Astrocyte (in vitro differentiated cells and primary cell): ENCODE results near the gene ZFR2. TPM values are rescaled to one million over a fixed set of nuclear protein-coding genes. Genes with fewer than 3 reads are reported as not detected.

Experiments used
- DNase-seq: peaks from one replicate; pipeline ENCODE4 v3.0.0-alpha.2; 2010; ENCODE audit warnings: low read depth
- FAIRE-seq: peaks from 2 replicates; lab custom pipeline; 2011; peaks lifted over from hg19 to GRCh38; lab: Jason Lieb, UNC
- H2AFZ ChIP-seq: 2 replicates; pipeline ENCODE4 v1.6.0; 2012; ENCODE audit warnings: low read depth, low read length, inconsistent platforms
- H3K27ac ChIP-seq: 2 replicates; pipeline ENCODE4 v1.5.1; 2011; ENCODE audit warnings: low read depth, low read length, inconsistent platforms
- H3K27me3 ChIP-seq: 2 replicates; pipeline ENCODE4 v1.6.0; 2011; ENCODE audit warnings: low read length, inconsistent platforms; ENCODE audit not compliant: insufficient read depth
- H3K36me3 ChIP-seq: 2 replicates; pipeline ENCODE4 v1.5.1; 2011; ENCODE audit warnings: low read length, inconsistent platforms; ENCODE audit not compliant: insufficient read depth
- H3K4me1 ChIP-seq: 2 replicates; pipeline ENCODE4 v1.5.1; 2011; ENCODE audit warnings: low read length, inconsistent platforms; ENCODE audit not compliant: insufficient read depth
- H3K4me2 ChIP-seq: 2 replicates; pipeline ENCODE4 v1.6.0; 2012; ENCODE audit warnings: low read length, inconsistent platforms
- H3K4me3 ChIP-seq: 2 replicates; pipeline ENCODE4 v1.5.1; 2011; ENCODE audit warnings: low read depth, mild to moderate bottlenecking, low read length, inconsistent platforms; ENCODE audit not compliant: insufficient read depth
- H3K79me2 ChIP-seq: 2 replicates; pipeline ENCODE4 v1.6.0; 2012; ENCODE audit warnings: mild to moderate bottlenecking, low read length, inconsistent platforms; ENCODE audit not compliant: insufficient read depth
- H3K9ac ChIP-seq: 2 replicates; pipeline ENCODE4 v1.6.0; 2012; ENCODE audit warnings: mild to moderate bottlenecking, low read length, inconsistent platforms
- H3K9me3 ChIP-seq: 2 replicates; pipeline ENCODE4 v1.5.1; 2012; ENCODE audit warnings: low read depth, mild to moderate bottlenecking, low read length, inconsistent platforms; ENCODE audit not compliant: insufficient read depth
- H4K20me1 ChIP-seq: 2 replicates; pipeline ENCODE4 v1.6.0; 2012; ENCODE audit warnings: low read length, inconsistent platforms; ENCODE audit not compliant: insufficient read depth
- H3K27ac Mint-ChIP-seq: one replicate; pipeline ENCODE4 v1.8.0; 2021; ENCODE audit warnings: mild to moderate bottlenecking, mixed read lengths; ENCODE audit not compliant: unreplicated experiment
- H3K27me3 Mint-ChIP-seq: one replicate; pipeline ENCODE4 v1.8.0; 2021; ENCODE audit warnings: low read depth, mixed read lengths; ENCODE audit not compliant: unreplicated experiment
- H3K36me3 Mint-ChIP-seq: one replicate; pipeline ENCODE4 v1.8.0; 2021; ENCODE audit warnings: low read depth, mixed read lengths; ENCODE audit not compliant: unreplicated experiment
- H3K4me1 Mint-ChIP-seq: one replicate; pipeline ENCODE4 v1.8.0; 2021; ENCODE audit warnings: low read depth, mixed read lengths; ENCODE audit not compliant: unreplicated experiment
- H3K4me3 Mint-ChIP-seq: one replicate; pipeline ENCODE4 v1.8.0; 2021; ENCODE audit warnings: mild to moderate bottlenecking, moderate library complexity, mixed read lengths; ENCODE audit not compliant: unreplicated experiment
- H3K9me3 Mint-ChIP-seq: one replicate; pipeline ENCODE4 v1.8.0; 2021; ENCODE audit warnings: mild to moderate bottlenecking, mixed read lengths; ENCODE audit not compliant: unreplicated experiment
- EZH2 ChIP-seq: IDR thresholded peaks from 2 replicates; pipeline ENCODE4 v1.6.1; 2012; ENCODE audit warnings: mild to moderate bottlenecking, low read length, inconsistent platforms; ENCODE audit not compliant: insufficient read depth
- total RNA-seq: library from RNA; stranded (reverse); gene quantifications from 2 replicates; pipeline ENCODE4 v1.2.1, GENCODE V29; 2021
- TF ChIP-seq, protein P1 (sequence below): IDR thresholded peaks from 2 replicates; pipeline ENCODE4 v1.5.1; 2011; ENCODE audit warnings: low read depth, mild to moderate bottlenecking, inconsistent platforms, low read length, moderate library complexity; ENCODE audit not compliant: insufficient read depth

The ZFR2 gene
- total RNA-seq, 1 donor from 2014 or later, result 2.0 TPM

DNA sequence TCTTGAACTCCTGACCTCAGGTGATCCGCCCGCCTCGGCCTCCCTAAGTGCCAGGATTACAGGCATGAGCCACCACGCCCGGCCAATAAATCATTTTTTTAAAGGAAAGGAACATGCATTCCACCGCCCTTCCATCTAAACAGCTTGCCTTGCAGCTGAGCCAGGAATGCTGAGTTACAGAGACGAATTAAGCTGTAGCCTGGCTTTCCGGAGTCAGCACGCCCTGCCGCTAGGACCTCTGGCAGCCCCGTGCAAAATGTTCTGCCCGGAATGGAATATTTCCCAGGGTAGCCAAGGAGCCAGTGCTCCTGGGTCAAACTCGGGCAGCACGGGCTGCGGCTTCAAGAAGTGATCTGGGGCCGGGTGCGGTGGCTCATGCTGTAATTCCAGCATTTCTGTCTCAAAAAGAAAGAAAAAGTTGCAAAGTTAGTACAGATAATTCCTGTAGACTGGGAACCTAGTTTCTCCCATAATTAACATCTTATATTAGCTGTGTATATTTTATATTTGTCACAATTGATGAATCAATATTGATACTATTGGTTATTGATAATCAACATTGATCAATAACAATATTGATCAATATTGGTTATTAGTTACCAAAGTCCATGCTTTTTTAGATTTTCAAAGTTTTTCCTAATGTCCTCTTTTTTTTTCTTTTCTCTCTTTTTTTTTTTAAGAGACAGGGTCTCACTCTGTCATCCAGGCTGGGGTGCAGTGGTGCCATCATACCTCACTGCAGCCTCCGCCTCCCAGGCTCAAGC is 30.9 kb upstream of the ZFR2 start:
- no peak for DNase-seq

DNA sequence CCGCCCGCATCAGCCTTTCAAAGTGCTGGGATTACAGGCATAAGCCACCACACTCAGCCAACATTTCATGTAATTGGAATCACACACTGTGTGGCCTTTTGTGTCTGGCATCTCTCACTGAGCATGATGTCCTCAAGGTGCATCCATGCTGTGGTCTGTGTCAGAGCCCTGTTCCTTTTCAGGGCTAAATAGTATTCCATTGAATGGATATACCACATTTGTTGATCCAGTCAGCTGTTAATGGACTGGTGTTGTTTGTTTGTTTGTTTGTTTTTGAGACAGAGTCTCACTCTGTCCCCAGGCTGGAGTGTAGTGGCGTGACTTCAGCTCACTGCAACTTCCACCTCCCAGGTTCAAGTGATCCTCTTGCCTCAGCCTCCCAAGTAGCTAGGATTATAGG is 29.6 kb upstream of the ZFR2 start:
- TF ChIP-seq EZH2, result no peak
- TF ChIP-seq, protein P1, sequence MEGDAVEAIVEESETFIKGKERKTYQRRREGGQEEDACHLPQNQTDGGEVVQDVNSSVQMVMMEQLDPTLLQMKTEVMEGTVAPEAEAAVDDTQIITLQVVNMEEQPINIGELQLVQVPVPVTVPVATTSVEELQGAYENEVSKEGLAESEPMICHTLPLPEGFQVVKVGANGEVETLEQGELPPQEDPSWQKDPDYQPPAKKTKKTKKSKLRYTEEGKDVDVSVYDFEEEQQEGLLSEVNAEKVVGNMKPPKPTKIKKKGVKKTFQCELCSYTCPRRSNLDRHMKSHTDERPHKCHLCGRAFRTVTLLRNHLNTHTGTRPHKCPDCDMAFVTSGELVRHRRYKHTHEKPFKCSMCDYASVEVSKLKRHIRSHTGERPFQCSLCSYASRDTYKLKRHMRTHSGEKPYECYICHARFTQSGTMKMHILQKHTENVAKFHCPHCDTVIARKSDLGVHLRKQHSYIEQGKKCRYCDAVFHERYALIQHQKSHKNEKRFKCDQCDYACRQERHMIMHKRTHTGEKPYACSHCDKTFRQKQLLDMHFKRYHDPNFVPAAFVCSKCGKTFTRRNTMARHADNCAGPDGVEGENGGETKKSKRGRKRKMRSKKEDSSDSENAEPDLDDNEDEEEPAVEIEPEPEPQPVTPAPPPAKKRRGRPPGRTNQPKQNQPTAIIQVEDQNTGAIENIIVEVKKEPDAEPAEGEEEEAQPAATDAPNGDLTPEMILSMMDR, result no peak
- H3K79me2 ChIP-seq, result no peaks in the 10 kb centered on the region
- H3K4me1 Mint-ChIP-seq, result no peaks in the 10 kb centered on the region
- no peak overlapping the region for H3K4me3 Mint-ChIP-seq
- DNase-seq, result no peak
- no peak overlapping the region for H3K9ac ChIP-seq
- no peak overlapping the region for H2AFZ ChIP-seq
- H3K4me3 ChIP-seq, result no peak overlapping the region
- H3K27ac Mint-ChIP-seq, result no peak overlapping the region
- no peaks in the 10 kb centered on the region for H3K4me1 ChIP-seq
- no peaks in the 10 kb centered on the region for H3K27me3 ChIP-seq
- no peaks in the 10 kb centered on the region for H3K9me3 Mint-ChIP-seq
- H3K27ac ChIP-seq, result no peak overlapping the region
- no peak for FAIRE-seq
- no peaks in the 10 kb centered on the region for H3K36me3 Mint-ChIP-seq
- peaks cover 3% of the 10 kb centered on the region for H3K27me3 Mint-ChIP-seq
- no peaks in the 10 kb centered on the region for H3K9me3 ChIP-seq
- no peak overlapping the region for H3K4me2 ChIP-seq
- H4K20me1 ChIP-seq, result no peaks in the 10 kb centered on the region
- H3K36me3 ChIP-seq, result no peaks in the 10 kb centered on the region

More for the DNA sequence above, 30.9 kb upstream of the ZFR2 start:
- FAIRE-seq, result no peak
- no peak overlapping the region for H3K27ac Mint-ChIP-seq
- Histone ChIP-seq H3K27ac (no peak overlapping the region), H3K9ac (no peak overlapping the region), H4K20me1 (no peaks in the 10 kb centered on the region), H3K36me3 (no peaks in the 10 kb centered on the region), H3K9me3 (no peaks in the 10 kb centered on the region), H3K27me3 (no peaks in the 10 kb centered on the region), H3K79me2 (no peaks in the 10 kb centered on the region), H3K4me1 (no peaks in the 10 kb centered on the region), H2AFZ (no peak overlapping the region), H3K4me3 (no peak overlapping the region), H3K4me2 (no peak overlapping the region)
- no peaks in the 10 kb centered on the region for H3K9me3 Mint-ChIP-seq
- no peaks in the 10 kb centered on the region for H3K36me3 Mint-ChIP-seq
- TF ChIP-seq EZH2, result no peak
- TF ChIP-seq, protein P1, result no peak
- peaks cover 3% of the 10 kb centered on the region for H3K27me3 Mint-ChIP-seq
- H3K4me3 Mint-ChIP-seq, result no peak overlapping the region
- no peaks in the 10 kb centered on the region for H3K4me1 Mint-ChIP-seq

DNA sequence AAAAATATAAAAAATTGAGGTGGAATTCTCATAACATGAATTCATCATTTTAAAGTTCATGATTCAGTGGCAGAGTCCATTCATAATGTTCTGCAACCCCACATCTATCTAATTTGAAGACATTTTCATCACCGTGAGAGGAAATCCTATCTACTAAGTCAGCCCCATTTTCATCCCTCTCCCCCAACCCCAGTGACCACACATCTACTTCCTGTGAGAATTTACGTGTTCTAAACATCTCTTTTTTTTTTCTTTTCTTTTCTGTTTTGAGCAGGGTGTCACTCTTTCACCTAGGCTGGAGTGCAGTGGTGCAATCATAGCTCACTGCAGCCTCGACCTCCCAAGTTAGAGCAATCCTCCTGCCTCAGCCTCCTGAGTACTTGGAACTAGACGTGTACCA is 29.1 kb upstream of the ZFR2 start:
- H3K9me3 Mint-ChIP-seq, result no peaks in the 10 kb centered on the region
- TF ChIP-seq, protein P1, result no peak
- TF ChIP-seq EZH2, result no peak
- H3K27ac Mint-ChIP-seq, result no peak overlapping the region
- H4K20me1 ChIP-seq, result no peaks in the 10 kb centered on the region
- FAIRE-seq (no peak), DNase-seq (no peak)
- H3K9me3 ChIP-seq, result no peaks in the 10 kb centered on the region
- no peak overlapping the region for H3K4me3 Mint-ChIP-seq
- H3K27me3 ChIP-seq, result no peaks in the 10 kb centered on the region
- H3K79me2 ChIP-seq, result no peaks in the 10 kb centered on the region
- H3K4me1 ChIP-seq, result no peaks in the 10 kb centered on the region
- no peaks in the 10 kb centered on the region for H3K36me3 ChIP-seq
- no peak overlapping the region for H3K9ac ChIP-seq
- no peaks in the 10 kb centered on the region for H3K4me1 Mint-ChIP-seq
- no peak overlapping the region for H2AFZ ChIP-seq
- H3K4me2 ChIP-seq, result no peak overlapping the region
- peaks cover 3% of the 10 kb centered on the region for H3K27me3 Mint-ChIP-seq
- no peak overlapping the region for H3K27ac ChIP-seq
- H3K4me3 ChIP-seq, result no peak overlapping the region
- H3K36me3 Mint-ChIP-seq, result no peaks in the 10 kb centered on the region
